IMR-90 (cell line): ENCODE results near the gene GORASP1. TPM values are rescaled to one million over a fixed set of nuclear protein-coding genes. Genes with fewer than 3 reads are reported as not detected.

Experiments
- ATAC-seq: fragments of 200-7000 bp; cut with Tn5 transposase; 2 replicates; pipeline ENCODE4 v1.9.1; 2020; ENCODE audit warnings: low read depth, mild to moderate bottlenecking, moderate library complexity
- BruUV-seq: library from RNA; stranded (reverse); fragments of 400-500 nt; replicated peaks from 2 replicates; lab custom pipeline; 2021; lab: Mats Ljungman, UMichigan
- CTCF ChIA-PET: fragments of 300-600 bp; formaldehyde crosslinking; extraction: SDS; loops from one replicate; lab custom pipeline; 2021; ENCODE audit warnings: antibody characterized with exemption; lab: Yijun Ruan, JAX
- POLR2A ChIA-PET: fragments of 300-600 bp; sonication (Branson Sonifier 250); formaldehyde crosslinking; loops from one replicate; lab custom pipeline; 2022; ENCODE audit warnings: antibody characterized with exemption; ENCODE audit not compliant: unreplicated experiment; lab: Charles Lee
- DNase-seq: peaks from one replicate; pipeline ENCODE4 v3.0.0; 2013
- H2AFZ ChIP-seq: replicated peaks from 2 replicates; pipeline ENCODE3; 2013; ENCODE audit warnings: low read length, mild to moderate bottlenecking; ENCODE audit not compliant: poor library complexity
- H2AK5ac ChIP-seq: 2 replicates; pipeline ENCODE4 v1.6.1; 2013; ENCODE audit warnings: low read depth, low read length, inconsistent platforms
- H2AK9ac ChIP-seq: replicated peaks from 2 replicates; pipeline ENCODE3; 2013; ENCODE audit warnings: mild to moderate bottlenecking, low read depth, low read length, moderate library complexity; ENCODE audit not compliant: poor library complexity
- H2BK120ac ChIP-seq: 2 replicates; pipeline ENCODE4 v1.6.1; 2013; ENCODE audit warnings: low read depth, low read length, inconsistent platforms
- H2BK15ac ChIP-seq: 3 replicates; pipeline ENCODE4 v1.6.1; 2013; ENCODE audit warnings: low read depth, low read length, inconsistent platforms
- H2BK20ac ChIP-seq: 2 replicates; pipeline ENCODE4 v1.6.1; 2013; ENCODE audit warnings: low read depth, mild to moderate bottlenecking, inconsistent platforms, low read length, moderate library complexity
- H2BK5ac ChIP-seq: 2 replicates; pipeline ENCODE4 v1.6.1; 2013; ENCODE audit warnings: mild to moderate bottlenecking, low read depth, low read length, inconsistent platforms; ENCODE audit not compliant: poor library complexity, severe bottlenecking
- H3K14ac ChIP-seq: replicated peaks from 2 replicates; pipeline ENCODE4 v1.6.1; 2013; ENCODE audit warnings: low read depth, low read length, inconsistent platforms
- H3K18ac ChIP-seq: 2 replicates; pipeline ENCODE4 v1.6.1; 2013; ENCODE audit warnings: low read depth, low read length, control low read depth
- H3K23ac ChIP-seq: 2 replicates; pipeline ENCODE4 v1.6.1; 2013; ENCODE audit warnings: low read depth, low read length, inconsistent platforms
- H3K27ac ChIP-seq: 2 replicates; pipeline ENCODE4 v1.5.1; 2013; ENCODE audit warnings: mild to moderate bottlenecking, control low read depth, low read length; ENCODE audit not compliant: insufficient read depth
- H3K27me3 ChIP-seq: 2 replicates; pipeline ENCODE4 v1.6.1; 2013; ENCODE audit warnings: low read length; ENCODE audit not compliant: control insufficient read depth, insufficient read depth
- H3K36me3 ChIP-seq: 2 replicates; pipeline ENCODE4 v1.6.1; 2013; ENCODE audit warnings: low read length, mixed read lengths; ENCODE audit not compliant: control insufficient read depth, insufficient read depth
- H3K4ac ChIP-seq: 2 replicates; pipeline ENCODE4 v1.6.1; 2013; ENCODE audit warnings: low read depth, low read length, inconsistent platforms
- H3K4me1 ChIP-seq: 2 replicates; pipeline ENCODE4 v1.6.1; 2013; ENCODE audit warnings: low read length, mixed read lengths; ENCODE audit not compliant: control insufficient read depth, insufficient read depth
- H3K4me2 ChIP-seq: 2 replicates; pipeline ENCODE4 v1.6.1; 2013; ENCODE audit warnings: low read depth, mild to moderate bottlenecking, control low read depth, low read length, moderate library complexity
- H3K4me3 ChIP-seq: 2 replicates; pipeline ENCODE4 v1.5.1; 2013; ENCODE audit warnings: low read depth, mild to moderate bottlenecking, control low read depth, low read length, moderate library complexity; ENCODE audit not compliant: insufficient read depth
- H3K56ac ChIP-seq: 2 replicates; pipeline ENCODE4 v1.6.1; 2013; ENCODE audit warnings: low read length, inconsistent platforms; ENCODE audit not compliant: insufficient read depth; ENCODE audit errors: extremely low read depth
- H3K79me1 ChIP-seq, 2 experiments: 2 replicates each; pipeline ENCODE4 v1.6.1; 2013; ENCODE audit warnings: low read length in 2 of 2, inconsistent platforms in 1 of 2, low read depth in 1 of 2
- H3K9ac ChIP-seq: 2 replicates; pipeline ENCODE4 v1.6.1; 2013; ENCODE audit warnings: low read depth, low read length, control low read depth
- H3K9me1 ChIP-seq: 2 replicates; pipeline ENCODE4 v1.6.1; 2013; ENCODE audit warnings: low read length, inconsistent platforms; ENCODE audit not compliant: insufficient read depth
- H3K9me3 ChIP-seq: 2 replicates; pipeline ENCODE4 v1.6.1; 2013; ENCODE audit warnings: low read length; ENCODE audit not compliant: control insufficient read depth, insufficient read depth
- H4K20me1 ChIP-seq: 2 replicates; pipeline ENCODE4 v1.6.1; 2013; ENCODE audit warnings: low read length, inconsistent platforms; ENCODE audit not compliant: insufficient read depth
- H4K5ac ChIP-seq: 2 replicates; pipeline ENCODE4 v1.6.1; 2013; ENCODE audit warnings: mild to moderate bottlenecking, low read depth, low read length, control low read depth
- H4K8ac ChIP-seq, 2 experiments: 2 replicates each; pipeline ENCODE4 v1.6.1; 2013; ENCODE audit warnings: low read depth in 2 of 2, low read length in 2 of 2, control low read depth in 1 of 2, inconsistent platforms in 1 of 2
- H4K91ac ChIP-seq: 2 replicates; pipeline ENCODE4 v1.6.1; 2013; ENCODE audit warnings: low read depth, low read length, inconsistent platforms; ENCODE audit not compliant: insufficient read depth
- BHLHE40 ChIP-seq: fragments of 150-350 bp; IDR thresholded peaks from 2 replicates; pipeline ENCODE4 v1.6.1; 2016; ENCODE audit warnings: mild to moderate bottlenecking, low read depth, low read length
- CEBPB ChIP-seq: IDR thresholded peaks from 2 replicates; pipeline ENCODE4 v1.6.1; 2012; ENCODE audit warnings: low read depth, low read length, improper control_type of control experiment
- CHD1 ChIP-seq: IDR thresholded peaks from 2 replicates; pipeline ENCODE4 v1.6.1; 2012; ENCODE audit warnings: low read depth, low read length, improper control_type of control experiment
- MAZ ChIP-seq: IDR thresholded peaks from 2 replicates; pipeline ENCODE4 v1.6.1; 2012; ENCODE audit warnings: low read depth, mild to moderate bottlenecking, low read length, improper control_type of control experiment, moderate library complexity, borderline replicate concordance
- MXI1 ChIP-seq: IDR thresholded peaks from 2 replicates; pipeline ENCODE4 v1.6.1; 2012; ENCODE audit warnings: low read depth, mild to moderate bottlenecking, low read length, moderate library complexity, borderline replicate concordance
- NFE2L2 ChIP-seq: fragments of 150-350 bp; IDR thresholded peaks from 2 replicates; pipeline ENCODE4 v1.6.1; 2016; ENCODE audit warnings: low read depth, mild to moderate bottlenecking, low read length
- POLR2A ChIP-seq: IDR thresholded peaks from 2 replicates; pipeline ENCODE4 v1.6.1; 2012; ENCODE audit warnings: mild to moderate bottlenecking, low read depth, low read length
- RCOR1 ChIP-seq: IDR thresholded peaks from 2 replicates; pipeline ENCODE4 v1.6.1; 2012; ENCODE audit warnings: mild to moderate bottlenecking, low read length, improper control_type of control experiment; ENCODE audit not compliant: insufficient replicate concordance
- RFX5 ChIP-seq: IDR thresholded peaks from 2 replicates; pipeline ENCODE4 v1.8.0; 2012; ENCODE audit warnings: low read depth, mild to moderate bottlenecking, low read length, moderate library complexity
- USF2 ChIP-seq: fragments of 150-350 bp; IDR thresholded peaks from 2 replicates; pipeline ENCODE4 v1.6.1; 2017; ENCODE audit warnings: mild to moderate bottlenecking, antibody characterized with exemption, low read length, low read depth
- dilution Hi-C: fragments of 300-500 bp; cut with HindIII; formaldehyde crosslinking; loops from one replicate; pipeline ENCODE4 v1.14.3; 2018; ENCODE audit warnings: low sequenced_read_pairs; ENCODE audit not compliant: unreplicated experiment
- in situ Hi-C: fragments of 300-500 bp; cut with MboI; formaldehyde crosslinking; loops from 3 replicates; pipeline ENCODE4 v1.14.3; 2019; ENCODE audit warnings: low sequenced_read_pairs, inconsistent platforms, mixed read lengths
- intact Hi-C: fragments of 100-400 bp; cut with micrococcal nuclease; formaldehyde crosslinking; loops from 2 replicates; pipeline ENCODE4 v1.10.0; 2022
- microRNA-seq, 2 experiments: library from miRNA; stranded (forward) in 1 of 2; unstranded in 1 of 2; fragments of 10-50 nt in 1 of 2; fragments of <30 nt in 1 of 2; gene quantifications in 1 of 2; microRNA quantifications in 1 of 2; one replicate each; pipeline versions ENCODE3 to v1.1.0; 2013 to 2020; ENCODE audit not compliant: insufficient read depth in 1 of 2, insufficient read length in 1 of 2, unreplicated experiment in 1 of 2
- polyA plus RNA-seq, 3 experiments: library from polyadenylated mRNA; depleted of rRNA; stranded (reverse); fragments of >200 nt; gene quantifications; 2 replicates each; pipeline ENCODE4 v1.2.3, GENCODE V29; 2012; ENCODE audit warnings: low replicate concordance in 1 of 3
- total RNA-seq: library from RNA; depleted of rRNA; stranded (reverse); fragments of >200 nt; gene quantifications from 2 replicates; pipeline ENCODE4 v1.2.3, GENCODE V29; 2012; rRNA removed

GORASP1 gene
- total and polyA plus RNA-seq, 2 of the 4 experiments (the other 2 are of a cell fraction), result 35.0 to 56.6 TPM

GRCh38 chr3:39050029-39050428 lies 57.4 kb downstream of the GORASP1 start:
- H2BK5ac ChIP-seq, result no peak overlapping the region
- peaks cover 4 to 15% of the 10 kb centered on the region in 2 experiments; a peak in 2 of 4 replicates for H3K79me1 ChIP-seq
- H2BK15ac ChIP-seq, result no peak overlapping the region
- no peak overlapping the region for H4K8ac ChIP-seq
- no peak overlapping the region for H2AFZ ChIP-seq
- H3K23ac ChIP-seq, result no peak overlapping the region
- no peak overlapping the region for H3K9ac ChIP-seq
- ChIA-PET CTCF (no interaction called here), POLR2A (no interaction called here)
- no peak overlapping the region for H2AK5ac ChIP-seq
- no peak overlapping the region for H3K18ac ChIP-seq
- H3K9me1 ChIP-seq, result peaks cover 4% of the 10 kb centered on the region
- H3K4me2 ChIP-seq, result no peak overlapping the region
- H2BK20ac ChIP-seq, result no peak overlapping the region
- no peak overlapping the region for H3K4ac ChIP-seq
- DNase-seq (no peak), ATAC-seq (no peak)
- H3K56ac ChIP-seq, result no peak overlapping the region
- H4K91ac ChIP-seq, result no peak overlapping the region
- intact Hi-C loops, result no loop called here
- no peak for TF ChIP-seq CEBPB
- no peak for TF ChIP-seq MXI1
- no peak for TF ChIP-seq RFX5
- TF ChIP-seq BHLHE40, result no peak
- no peak for TF ChIP-seq NFE2L2
- TF ChIP-seq MAZ, result no peak
- TF ChIP-seq USF2, result no peak
- no peak for TF ChIP-seq CHD1
- TF ChIP-seq RCOR1, result no peak
- no peak for TF ChIP-seq POLR2A
- no peak overlapping the region for H2BK120ac ChIP-seq
- BruUV-seq, result no TSS peak
- no peaks in the 10 kb centered on the region for H4K20me1 ChIP-seq
- H3K14ac ChIP-seq, result no peak overlapping the region
- H3K4me3 ChIP-seq, result no peak overlapping the region
- H2AK9ac ChIP-seq, result no peak overlapping the region
- H3K4me1 ChIP-seq, result peaks cover 2% of the 10 kb centered on the region; the same call in 1 of the 2 replicates
- H4K5ac ChIP-seq, result no peak overlapping the region
- dilution Hi-C loops, result no loop called here
- no peaks in the 10 kb centered on the region for H3K9me3 ChIP-seq
- H3K27me3 ChIP-seq, result no peaks in the 10 kb centered on the region
- in situ Hi-C loops, result no loop called here
- H3K36me3 ChIP-seq, result no peaks in the 10 kb centered on the region
- no peak overlapping the region for H3K27ac ChIP-seq

Small RNA genes within 50 kb of the gene (microRNA-seq; reads per million reads assigned to microRNA genes)
- gene MIR6822 (ENCODE audit: unreplicated experiment), result not detected

Other genes with a start within 250 kb of the GORASP1 start
- under 0.01 TPM in 1 of 2 replicates, not detected in the other for gene SCN11A, start 55.7 kb downstream of the GORASP1 start, total RNA-seq
- gene SCN11A, start 55.7 kb downstream of the GORASP1 start, polyA plus RNA-seq (2012; rRNA removed), result 0.02 TPM in 1 of 2 replicates, not detected in the other
- gene WDR48, start 55.6 kb downstream of the GORASP1 start, total RNA-seq, result 41.2 and 68.6 TPM in 2 replicates
- 10.7 and 14.4 TPM in 2 replicates for gene WDR48, start 55.6 kb downstream of the GORASP1 start, polyA plus RNA-seq (2012; rRNA removed)
- 0.56 and 0.90 TPM in 2 replicates for gene TTC21A, start 53 bp upstream of the GORASP1 start, total RNA-seq
- gene TTC21A, start 53 bp upstream of the GORASP1 start, polyA plus RNA-seq (2012; rRNA removed), result 1.6 and 1.8 TPM in 2 replicates
- 22.8 TPM in 2 replicates for gene CSRNP1, start 46.0 kb upstream of the GORASP1 start, total RNA-seq
- gene CSRNP1, start 46.0 kb upstream of the GORASP1 start, polyA plus RNA-seq (2012; rRNA removed), result 16.5 and 23.1 TPM in 2 replicates
- under 0.01 TPM in 2 replicates for gene XIRP1, start 85.0 kb upstream of the GORASP1 start, total RNA-seq
- gene XIRP1, start 85.0 kb upstream of the GORASP1 start, polyA plus RNA-seq (2012; rRNA removed), result 0.03 and 0.07 TPM in 2 replicates
- not detected in 2 replicates for gene CX3CR1, start 172.4 kb upstream of the GORASP1 start, total RNA-seq
- gene CX3CR1, start 172.4 kb upstream of the GORASP1 start, polyA plus RNA-seq (2012; rRNA removed), result 0.03 TPM in 1 of 2 replicates, not detected in the other
- gene CCR8, start 222.1 kb upstream of the GORASP1 start, total RNA-seq, result not detected in 2 replicates
- not detected in 2 replicates for gene CCR8, start 222.1 kb upstream of the GORASP1 start, polyA plus RNA-seq (2012; rRNA removed)